ENCODE data around the gene UMPS.
"Not testable (repeated sequence)": the region's sequence is repeated elsewhere in the genome, so short reads cannot be mapped to it uniquely, and the experiment has no call there.

The UMPS gene

GRCh38 chr3:124702950-124703349 is 27.3 kb upstream of the UMPS start:
- Histone ChIP-seq H3K27me3 (ENCODE audit: control insufficient read depth in 5 of 5, insufficient read depth in 4 of 5, low read length in 5 of 5) (no peaks in the 10 kb centered on the region), H3K4me1 (ENCODE audit: control insufficient read depth in 5 of 5, insufficient read depth in 5 of 5, low read length in 5 of 5) (peaks cover 0 to 7% (median 0%) of the 10 kb centered on the region in 5 donors), H3K36me3 (ENCODE audit: control insufficient read depth in 5 of 5, insufficient read depth in 5 of 5, low read length in 5 of 5) (peaks cover 0 to 4% (median 0%) of the 10 kb centered on the region in 5 donors), H3K27ac (ENCODE audit: low read depth, low read length) (no peak overlapping the region), H3K4me3 (ENCODE audit: low read depth in 1 of 5, low read length in 5 of 5) (no peak overlapping the region), H3K9ac (ENCODE audit: low read length in 5 of 5) (no peak overlapping the region), H3K9me3 (ENCODE audit: control insufficient read depth in 5 of 5, low read length in 5 of 5) (no peaks in the 10 kb centered on the region)

- Histone ChIP-seq H3K27me3 (ENCODE audit: control insufficient read depth in 5 of 5, insufficient read depth in 4 of 5, low read length in 5 of 5) (no peaks in the 10 kb centered on the region), H3K4me3 (ENCODE audit: low read depth in 1 of 5, low read length in 5 of 5) (no peak overlapping the region), H3K9ac (ENCODE audit: low read length in 5 of 5) (no peak overlapping the region), H3K27ac (ENCODE audit: low read depth, low read length) (no peak overlapping the region), H3K9me3 (ENCODE audit: control insufficient read depth in 5 of 5, low read length in 5 of 5) (no peaks in the 10 kb centered on the region), H3K4me1 (ENCODE audit: control insufficient read depth in 5 of 5, insufficient read depth in 5 of 5, low read length in 5 of 5) (no peaks in the 10 kb centered on the region), H3K36me3 (ENCODE audit: control insufficient read depth in 5 of 5, insufficient read depth in 5 of 5, low read length in 5 of 5) (no peaks in the 10 kb centered on the region)
Measured at GRCh38 chr3:124705552-124705951, 24.7 kb upstream of the UMPS start.

GRCh38 chr3:124707223-124707622 is 23.0 kb upstream of the UMPS start:
- H3K36me3 ChIP-seq (ENCODE audit: control insufficient read depth in 5 of 5, insufficient read depth in 5 of 5, low read length in 5 of 5); H3K4me1 ChIP-seq (ENCODE audit: control insufficient read depth in 5 of 5, insufficient read depth in 5 of 5, low read length in 5 of 5); H3K27ac ChIP-seq (ENCODE audit: low read depth, low read length); H3K9me3 ChIP-seq (ENCODE audit: control insufficient read depth in 5 of 5, low read length in 5 of 5); H3K9ac ChIP-seq (ENCODE audit: low read length in 5 of 5); H3K4me3 ChIP-seq (ENCODE audit: low read depth in 1 of 5, low read length in 5 of 5); H3K27me3 ChIP-seq (ENCODE audit: control insufficient read depth in 5 of 5, insufficient read depth in 4 of 5, low read length in 5 of 5): not testable (repeated sequence)

- Histone ChIP-seq H3K36me3 (ENCODE audit: control insufficient read depth in 5 of 5, insufficient read depth in 5 of 5, low read length in 5 of 5) (no peaks in the 10 kb centered on the region), H3K4me3 (ENCODE audit: low read depth in 1 of 5, low read length in 5 of 5) (no peak overlapping the region), H3K9me3 (ENCODE audit: control insufficient read depth in 5 of 5, low read length in 5 of 5) (no peaks in the 10 kb centered on the region), H3K27ac (ENCODE audit: low read depth, low read length) (no peak overlapping the region), H3K4me1 (ENCODE audit: control insufficient read depth in 5 of 5, insufficient read depth in 5 of 5, low read length in 5 of 5) (no peaks in the 10 kb centered on the region), H3K27me3 (ENCODE audit: control insufficient read depth in 5 of 5, insufficient read depth in 4 of 5, low read length in 5 of 5) (peaks cover 0 to 2% (median 0%) of the 10 kb centered on the region in 5 donors), H3K9ac (ENCODE audit: low read length in 5 of 5) (no peak overlapping the region)
Measured at GRCh38 chr3:124707656-124708062, 22.6 kb upstream of the UMPS start.

- Histone ChIP-seq H3K9me3 (ENCODE audit: control insufficient read depth in 5 of 5, low read length in 5 of 5) (no peaks in the 10 kb centered on the region), H3K27me3 (ENCODE audit: control insufficient read depth in 5 of 5, insufficient read depth in 4 of 5, low read length in 5 of 5) (peaks cover 0 to 2% (median 0%) of the 10 kb centered on the region in 5 donors), H3K27ac (ENCODE audit: low read depth, low read length) (no peak overlapping the region)
Measured at GRCh38 chr3:124714223-124714853, 15.9 kb upstream of the UMPS start.

GRCh38 chr3:124722589-124722988 is 7.7 kb upstream of the UMPS start:
- Histone ChIP-seq H3K36me3 (ENCODE audit: control insufficient read depth in 5 of 5, insufficient read depth in 5 of 5, low read length in 5 of 5) (peaks cover 0 to 8% (median 6%) of the 10 kb centered on the region in 5 donors), H3K4me1 (ENCODE audit: control insufficient read depth in 5 of 5, insufficient read depth in 5 of 5, low read length in 5 of 5) (no peaks in the 10 kb centered on the region), H3K9ac (ENCODE audit: low read length in 5 of 5) (no peak overlapping the region), H3K9me3 (ENCODE audit: control insufficient read depth in 5 of 5, low read length in 5 of 5) (no peaks in the 10 kb centered on the region), H3K27me3 (ENCODE audit: control insufficient read depth in 5 of 5, insufficient read depth in 4 of 5, low read length in 5 of 5) (peaks cover 0 to 6% (median 3%) of the 10 kb centered on the region in 5 donors), H3K4me3 (ENCODE audit: low read depth in 1 of 5, low read length in 5 of 5) (no peak overlapping the region), H3K27ac (ENCODE audit: low read depth, low read length) (no peak overlapping the region)

More at GRCh38 chr3:124714223-124714853, 15.9 kb upstream of the UMPS start:
- no peak overlapping the region for H3K4me3 ChIP-seq (ENCODE audit: low read depth in 1 of 5, low read length in 5 of 5)
- peaks cover 0 to 11% (median 6%) of the 10 kb centered on the region in 5 donors for H3K36me3 ChIP-seq (ENCODE audit: control insufficient read depth in 5 of 5, insufficient read depth in 5 of 5, low read length in 5 of 5)
- no peaks in the 10 kb centered on the region for H3K4me1 ChIP-seq (ENCODE audit: control insufficient read depth in 5 of 5, insufficient read depth in 5 of 5, low read length in 5 of 5)
- H3K9ac ChIP-seq (ENCODE audit: low read length in 5 of 5): no peak overlapping the region

GRCh38 chr3:124730941-124731297 is 667 bp downstream of the UMPS start:
- H3K27me3 ChIP-seq (ENCODE audit: control insufficient read depth in 5 of 5, insufficient read depth in 4 of 5, low read length in 5 of 5): peaks cover 0 to 4% (median 0%) of the 10 kb centered on the region in 5 donors
- peaks cover 0 to 28% (median 23%) of the 10 kb centered on the region in 5 donors for H3K4me1 ChIP-seq (ENCODE audit: control insufficient read depth in 5 of 5, insufficient read depth in 5 of 5, low read length in 5 of 5)
- peak overlapping the region in 4 of 5 donors; percentile 66 to 99 (median 90) for H3K9ac ChIP-seq (ENCODE audit: low read length in 5 of 5)
- peak overlapping the region; percentile 77 to 100 (median 99) for H3K4me3 ChIP-seq (ENCODE audit: low read depth in 1 of 5, low read length in 5 of 5)
- H3K27ac ChIP-seq (ENCODE audit: low read depth, low read length): no peak overlapping the region
- H3K9me3 ChIP-seq (ENCODE audit: control insufficient read depth in 5 of 5, low read length in 5 of 5): no peaks in the 10 kb centered on the region
- H3K36me3 ChIP-seq (ENCODE audit: control insufficient read depth in 5 of 5, insufficient read depth in 5 of 5, low read length in 5 of 5): peaks cover 0 to 13% (median 7%) of the 10 kb centered on the region in 5 donors

- Histone ChIP-seq H3K9me3 (ENCODE audit: control insufficient read depth in 5 of 5, low read length in 5 of 5) (no peaks in the 10 kb centered on the region), H3K36me3 (ENCODE audit: control insufficient read depth in 5 of 5, insufficient read depth in 5 of 5, low read length in 5 of 5) (peaks cover 2 to 15% (median 9%) of the 10 kb centered on the region in 5 donors), H3K4me3 (ENCODE audit: low read depth in 1 of 5, low read length in 5 of 5) (no peak overlapping the region), H3K4me1 (ENCODE audit: control insufficient read depth in 5 of 5, insufficient read depth in 5 of 5, low read length in 5 of 5) (peaks cover 0 to 28% (median 23%) of the 10 kb centered on the region in 5 donors), H3K9ac (ENCODE audit: low read length in 5 of 5) (no peak overlapping the region), H3K27me3 (ENCODE audit: control insufficient read depth in 5 of 5, insufficient read depth in 4 of 5, low read length in 5 of 5) (peaks cover 0 to 4% (median 0%) of the 10 kb centered on the region in 5 donors), H3K27ac (ENCODE audit: low read depth, low read length) (no peak overlapping the region)
Measured at GRCh38 chr3:124731760-124732159, 1.5 kb downstream of the UMPS start.

- Histone ChIP-seq H3K4me1 (ENCODE audit: control insufficient read depth in 5 of 5, insufficient read depth in 5 of 5, low read length in 5 of 5) (no peaks in the 10 kb centered on the region), H3K36me3 (ENCODE audit: control insufficient read depth in 5 of 5, insufficient read depth in 5 of 5, low read length in 5 of 5) (peaks cover 33 to 80% (median 69%) of the 10 kb centered on the region in 5 donors), H3K9me3 (ENCODE audit: control insufficient read depth in 5 of 5, low read length in 5 of 5) (no peaks in the 10 kb centered on the region), H3K4me3 (ENCODE audit: low read depth in 1 of 5, low read length in 5 of 5) (no peak overlapping the region), H3K9ac (ENCODE audit: low read length in 5 of 5) (no peak overlapping the region), H3K27ac (ENCODE audit: low read depth, low read length) (no peak overlapping the region), H3K27me3 (ENCODE audit: control insufficient read depth in 5 of 5, insufficient read depth in 4 of 5, low read length in 5 of 5) (no peaks in the 10 kb centered on the region)
Measured at GRCh38 chr3:124741027-124741426, 10.8 kb downstream of the UMPS start.

GRCh38 chr3:124745756-124746155 is 15.5 kb downstream of the UMPS start:
- Histone ChIP-seq H3K4me1 (ENCODE audit: control insufficient read depth in 5 of 5, insufficient read depth in 5 of 5, low read length in 5 of 5) (no peaks in the 10 kb centered on the region), H3K4me3 (ENCODE audit: low read depth in 1 of 5, low read length in 5 of 5) (no peak overlapping the region), H3K9ac (ENCODE audit: low read length in 5 of 5) (no peak overlapping the region), H3K36me3 (ENCODE audit: control insufficient read depth in 5 of 5, insufficient read depth in 5 of 5, low read length in 5 of 5) (peaks cover 15 to 58% (median 48%) of the 10 kb centered on the region in 5 donors), H3K9me3 (ENCODE audit: control insufficient read depth in 5 of 5, low read length in 5 of 5) (no peaks in the 10 kb centered on the region), H3K27ac (ENCODE audit: low read depth, low read length) (no peak overlapping the region), H3K27me3 (ENCODE audit: control insufficient read depth in 5 of 5, insufficient read depth in 4 of 5, low read length in 5 of 5) (no peaks in the 10 kb centered on the region)

Measured in subcutaneous abdominal adipose tissue (tissue), 5 donors.